Coronary artery (tissue), 2 donors: ENCODE data around the gene SERPINH1.

ENCODE experiments used
- DNase-seq: peaks from one replicate; pipeline ENCODE4 v3.0.0-alpha.2; 2017; ENCODE audit warnings: low spot score
- H3K27ac ChIP-seq, 2 donors: fragments of 200-600 bp; sonication (generic); one replicate each; pipeline ENCODE4 v1.5.1; 2016 to 2019
- H3K4me3 ChIP-seq: fragments of 200-600 bp; sonication (generic); 2 replicates; pipeline ENCODE4 v1.5.1; 2016; ENCODE audit warnings: mild to moderate bottlenecking, moderate library complexity
- TF ChIP-seq, protein P1 (sequence below): fragments of 200-600 bp; sonication (generic); IDR thresholded peaks from one replicate; pipeline ENCODE4 v1.5.1; 2019; ENCODE audit warnings: antibody characterized with exemption

The SERPINH1 gene

DNA sequence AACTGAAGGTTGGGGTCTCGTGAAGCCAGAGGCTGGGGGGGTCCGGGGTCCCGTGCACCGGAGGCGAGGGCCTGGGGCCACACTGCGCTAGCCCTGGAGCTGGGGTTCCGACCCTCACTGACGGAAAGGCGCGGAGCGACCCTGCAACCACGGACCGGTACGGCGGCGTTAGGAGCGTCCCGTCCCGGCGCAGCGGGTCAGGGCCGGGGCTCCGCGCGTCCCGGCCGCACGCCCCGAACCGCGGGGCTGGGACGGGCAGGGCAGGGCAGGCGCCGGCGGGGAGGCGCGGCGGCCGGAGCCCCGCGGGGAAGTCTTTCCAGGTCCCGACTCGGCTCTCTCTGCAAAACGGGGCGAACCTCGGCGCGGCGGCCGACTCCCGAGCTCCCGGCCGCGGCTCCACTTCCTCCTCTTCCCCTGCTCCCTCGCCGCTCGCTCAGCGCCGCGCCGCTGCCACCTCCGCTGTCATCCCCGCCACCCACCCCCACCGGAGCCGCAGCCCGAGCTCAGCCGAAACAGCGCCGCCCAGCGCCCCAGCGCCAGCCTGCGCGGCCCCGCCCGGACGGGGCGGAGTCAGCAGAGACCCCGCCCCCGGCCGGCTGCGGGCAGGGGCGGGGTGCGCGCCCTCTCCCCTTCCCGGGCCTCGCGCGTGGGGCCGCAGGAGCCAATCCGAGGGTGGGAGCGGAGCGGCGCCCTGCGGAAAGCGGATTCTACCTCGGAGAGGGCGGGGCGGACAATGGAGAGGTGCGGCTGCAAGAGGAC, 36.4 kb upstream of the SERPINH1 start, which contains the start of gene GDPD5:
GDPD5 (minus strand) TSS at position 509 of the 759 bp plus-strand sequence. CDS start 48,206 bp downstream, outside the sequence.
- Histone ChIP-seq H3K27ac (peak within 1 kb of the TSS; percentile 62 to 77), H3K4me3 (peak within 1 kb of the TSS; percentile 94)
- TF ChIP-seq, protein P1, sequence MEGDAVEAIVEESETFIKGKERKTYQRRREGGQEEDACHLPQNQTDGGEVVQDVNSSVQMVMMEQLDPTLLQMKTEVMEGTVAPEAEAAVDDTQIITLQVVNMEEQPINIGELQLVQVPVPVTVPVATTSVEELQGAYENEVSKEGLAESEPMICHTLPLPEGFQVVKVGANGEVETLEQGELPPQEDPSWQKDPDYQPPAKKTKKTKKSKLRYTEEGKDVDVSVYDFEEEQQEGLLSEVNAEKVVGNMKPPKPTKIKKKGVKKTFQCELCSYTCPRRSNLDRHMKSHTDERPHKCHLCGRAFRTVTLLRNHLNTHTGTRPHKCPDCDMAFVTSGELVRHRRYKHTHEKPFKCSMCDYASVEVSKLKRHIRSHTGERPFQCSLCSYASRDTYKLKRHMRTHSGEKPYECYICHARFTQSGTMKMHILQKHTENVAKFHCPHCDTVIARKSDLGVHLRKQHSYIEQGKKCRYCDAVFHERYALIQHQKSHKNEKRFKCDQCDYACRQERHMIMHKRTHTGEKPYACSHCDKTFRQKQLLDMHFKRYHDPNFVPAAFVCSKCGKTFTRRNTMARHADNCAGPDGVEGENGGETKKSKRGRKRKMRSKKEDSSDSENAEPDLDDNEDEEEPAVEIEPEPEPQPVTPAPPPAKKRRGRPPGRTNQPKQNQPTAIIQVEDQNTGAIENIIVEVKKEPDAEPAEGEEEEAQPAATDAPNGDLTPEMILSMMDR, result peak; percentile 43
- peak; percentile 89 for DNase-seq

DNA sequence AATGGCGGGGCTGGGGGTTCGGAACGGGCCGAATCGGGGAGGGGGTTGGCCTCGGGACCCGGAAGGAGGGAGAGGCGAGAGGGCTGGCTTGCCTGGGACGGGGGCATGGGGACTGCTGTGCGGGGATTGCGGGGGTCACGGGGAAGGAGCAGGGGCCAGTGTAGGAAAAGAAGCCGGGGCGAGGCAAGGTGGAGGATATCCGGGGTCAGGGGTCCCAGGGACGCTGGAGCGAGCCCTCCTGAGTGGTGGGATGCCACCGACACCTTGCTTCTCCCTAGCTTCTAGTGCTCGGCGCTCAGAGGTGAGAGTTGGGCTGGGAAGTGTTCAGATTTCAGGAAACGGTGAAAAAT, 35.9 kb upstream of the SERPINH1 start:
- no peak for DNase-seq
- TF ChIP-seq, protein P1, result no peak
- Histone ChIP-seq H3K4me3 (peak overlapping the region; percentile 94), H3K27ac (peak overlapping the region; percentile 62 to 77)

DNA sequence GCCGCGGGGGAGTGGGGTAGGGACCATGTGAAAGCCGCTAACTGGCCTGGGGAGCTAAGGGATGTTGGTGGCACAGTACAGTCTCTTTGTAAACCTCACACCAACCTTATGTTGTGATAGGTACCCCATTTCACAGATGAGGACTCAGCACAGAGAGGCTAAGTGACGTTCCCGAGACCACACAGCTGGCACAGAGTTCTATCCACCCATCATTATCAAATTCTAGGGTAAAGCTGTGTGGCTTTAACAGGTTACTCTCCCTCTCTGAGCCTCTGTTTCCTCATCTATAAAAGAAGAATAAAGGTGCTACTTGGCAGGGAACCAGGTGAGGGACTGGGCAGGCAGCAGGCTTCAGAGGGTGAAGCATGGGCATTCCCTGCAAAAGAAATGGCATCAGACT, 34.9 kb upstream of the SERPINH1 start:
- no peak overlapping the region for H3K27ac ChIP-seq
- no peak for DNase-seq
- TF ChIP-seq, protein P1, result no peak
- no peak overlapping the region for H3K4me3 ChIP-seq

DNA sequence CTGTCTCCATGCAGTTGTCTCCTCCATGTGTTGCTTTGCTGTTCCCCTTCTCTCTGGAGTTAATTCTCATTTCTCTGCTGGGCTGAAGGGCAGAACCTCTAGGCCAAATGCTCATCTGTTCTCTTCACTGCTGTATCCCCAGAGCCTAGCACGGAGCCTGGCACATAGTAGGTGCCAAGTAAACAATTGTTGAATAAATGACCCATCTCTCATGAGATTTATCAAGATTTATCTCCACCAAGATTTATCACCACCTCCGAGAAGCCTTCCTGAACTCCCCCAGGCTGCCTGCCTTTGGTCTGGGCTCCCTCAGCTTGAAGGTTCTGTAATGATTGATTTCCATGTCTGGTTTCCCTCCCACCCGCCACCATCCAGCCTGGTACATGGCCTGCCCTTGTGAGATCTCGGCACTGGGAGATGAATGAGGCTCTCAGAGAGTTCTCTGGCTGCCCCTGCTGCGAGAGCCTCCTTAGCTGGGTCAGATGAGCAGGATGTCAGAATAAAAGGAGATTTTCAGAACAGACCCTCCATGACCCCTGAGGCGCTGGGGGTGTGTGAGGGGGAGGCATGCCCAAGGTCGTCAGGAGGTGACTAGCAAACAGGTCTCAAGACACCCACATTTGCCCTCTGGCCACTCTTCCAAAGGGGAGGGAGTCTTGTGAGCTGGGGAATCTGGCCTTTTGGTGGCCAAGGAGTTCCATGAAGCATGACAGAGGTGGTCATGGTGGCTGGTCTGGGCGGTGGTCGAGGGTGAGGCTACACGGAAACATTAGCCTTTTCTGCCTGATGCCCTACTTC, 33.9 kb upstream of the SERPINH1 start:
- TF ChIP-seq, protein P1, result no peak
- no peak overlapping the region for H3K27ac ChIP-seq
- H3K4me3 ChIP-seq, result no peak overlapping the region
- DNase-seq, result no peak

DNA sequence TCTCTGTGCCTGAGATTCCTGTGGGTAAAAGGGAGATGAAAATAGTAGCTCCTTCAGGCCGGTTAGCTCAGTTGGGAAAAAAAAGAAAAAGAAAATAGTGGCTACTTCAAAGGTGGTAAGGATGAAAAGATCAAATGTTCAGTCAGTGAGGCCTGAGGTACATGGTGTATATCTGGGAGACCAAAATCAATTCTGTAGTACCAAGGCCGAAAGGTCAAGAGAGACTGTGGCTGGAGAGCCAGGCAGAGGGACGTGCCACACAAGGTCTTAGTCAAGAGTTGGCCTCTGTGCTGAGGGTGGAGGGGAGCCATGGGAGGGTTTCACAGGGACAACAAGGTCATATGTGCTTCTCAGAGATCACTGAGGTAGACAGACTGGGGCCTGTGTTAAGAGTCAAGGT, 31.5 kb upstream of the SERPINH1 start:
- H3K4me3 ChIP-seq, result no peak overlapping the region
- DNase-seq, result no peak
- H3K27ac ChIP-seq, result no peak overlapping the region
- TF ChIP-seq, protein P1, result no peak

DNA sequence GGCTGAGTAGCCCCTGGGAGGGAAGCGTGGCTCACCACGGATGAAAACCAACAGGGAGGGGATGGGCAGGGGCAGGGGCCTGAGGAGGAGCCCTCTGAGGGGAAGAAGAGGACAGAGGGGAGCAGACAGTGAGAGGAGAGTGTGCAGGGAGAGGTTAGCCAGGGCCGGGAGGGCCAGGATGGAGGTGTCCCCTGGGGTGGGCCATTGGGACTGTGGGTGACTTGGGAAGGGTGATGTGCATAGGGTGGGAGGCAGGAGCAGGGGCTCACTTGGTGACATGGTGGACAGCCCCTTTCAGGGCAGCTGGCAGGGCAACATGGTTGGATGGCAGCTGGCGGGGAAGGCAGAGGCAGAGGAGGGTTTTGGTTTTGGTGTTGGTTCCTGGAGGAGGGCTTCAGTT, 30.7 kb upstream of the SERPINH1 start:
- Histone ChIP-seq H3K27ac (no peak overlapping the region), H3K4me3 (no peak overlapping the region)
- TF ChIP-seq, protein P1, result no peak
- no peak for DNase-seq
